ENCODE data around the gene FOXO6. TPM values are rescaled to one million over a fixed set of nuclear protein-coding genes. Genes with fewer than 3 reads are reported as not detected.

FOXO6 gene
- total and polyA plus RNA-seq, 2 donors = 1.2 to 1.5 TPM

DNA sequence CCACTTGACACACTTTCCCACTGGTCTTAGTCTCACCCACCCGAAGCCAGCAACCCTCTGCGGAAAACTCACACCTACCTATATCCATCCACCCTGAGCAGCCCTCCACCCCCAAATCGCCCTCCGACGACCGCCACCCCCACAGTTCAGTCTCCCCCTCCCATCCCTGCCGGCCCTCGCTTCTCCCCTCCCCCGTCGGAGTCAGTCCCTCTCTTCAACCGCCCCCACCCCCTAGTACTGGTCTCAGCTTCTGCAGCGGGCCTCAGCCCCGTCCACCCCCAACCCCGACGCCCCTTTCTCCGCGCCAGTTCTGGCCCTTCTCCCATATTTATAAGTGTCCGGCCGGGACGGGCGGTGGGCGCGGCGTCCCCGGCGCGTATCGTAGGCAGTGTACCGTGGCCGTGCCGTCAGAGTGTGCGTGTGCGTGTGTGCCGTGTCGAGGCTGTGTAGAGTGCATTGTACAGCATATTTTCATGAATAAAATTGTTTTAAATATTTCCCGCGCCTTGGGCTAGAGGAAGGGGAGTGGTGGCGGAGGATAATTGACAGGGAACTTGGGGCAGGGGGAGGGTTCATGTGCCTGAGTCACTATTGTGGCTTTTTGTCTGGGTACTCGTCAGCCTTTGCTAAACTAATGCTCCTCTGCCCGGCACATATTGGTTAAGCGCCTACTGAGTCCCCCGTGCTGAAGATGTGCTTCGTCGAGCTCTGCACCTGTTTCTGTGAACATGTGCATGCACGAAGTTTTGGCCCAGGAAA lies 22.0 kb downstream of the FOXO6 start:
- no peaks in the 10 kb centered on the region for H3K36me3 ChIP-seq (ENCODE audit: insufficient read depth)
- H3K4me3 ChIP-seq (ENCODE audit: low read depth, low read length) = peak overlapping the region; percentile 58
- 21% methylated on average over 45 of the region's 45 CpGs for WGBS
- no peaks in the 10 kb centered on the region for H3K4me1 ChIP-seq (ENCODE audit: insufficient read depth)
- no peak for DNase-seq (ENCODE audit: extremely low spot score)
- H3K27ac ChIP-seq (ENCODE audit: low read depth) = no peak overlapping the region

DNA sequence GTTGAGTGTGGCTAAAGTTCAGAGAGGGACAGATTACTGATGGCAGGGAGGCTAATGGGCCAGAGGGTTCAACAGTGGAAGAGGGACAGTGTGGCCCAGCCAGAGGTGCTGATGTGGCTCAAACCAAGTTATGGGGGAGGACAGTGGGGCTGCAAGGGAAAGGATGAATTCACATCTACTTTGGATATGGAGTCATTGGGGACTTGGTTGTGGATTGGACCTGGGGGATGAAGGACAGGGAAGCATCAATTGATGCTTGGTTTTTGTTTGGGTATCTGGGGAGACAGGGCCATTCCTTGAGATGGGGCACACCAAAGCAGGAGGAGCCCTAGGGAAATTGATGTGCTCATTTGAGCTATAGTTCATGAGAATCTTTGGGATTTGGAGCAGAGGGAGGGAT lies 23.3 kb downstream of the FOXO6 start:
- Histone ChIP-seq H3K36me3 (ENCODE audit: insufficient read depth) (no peaks in the 10 kb centered on the region), H3K4me1 (ENCODE audit: insufficient read depth) (no peaks in the 10 kb centered on the region), H3K27ac (ENCODE audit: low read depth) (no peak overlapping the region), H3K4me3 (ENCODE audit: low read depth, low read length) (no peak overlapping the region)
- no peak for DNase-seq (ENCODE audit: extremely low spot score)

DNA sequence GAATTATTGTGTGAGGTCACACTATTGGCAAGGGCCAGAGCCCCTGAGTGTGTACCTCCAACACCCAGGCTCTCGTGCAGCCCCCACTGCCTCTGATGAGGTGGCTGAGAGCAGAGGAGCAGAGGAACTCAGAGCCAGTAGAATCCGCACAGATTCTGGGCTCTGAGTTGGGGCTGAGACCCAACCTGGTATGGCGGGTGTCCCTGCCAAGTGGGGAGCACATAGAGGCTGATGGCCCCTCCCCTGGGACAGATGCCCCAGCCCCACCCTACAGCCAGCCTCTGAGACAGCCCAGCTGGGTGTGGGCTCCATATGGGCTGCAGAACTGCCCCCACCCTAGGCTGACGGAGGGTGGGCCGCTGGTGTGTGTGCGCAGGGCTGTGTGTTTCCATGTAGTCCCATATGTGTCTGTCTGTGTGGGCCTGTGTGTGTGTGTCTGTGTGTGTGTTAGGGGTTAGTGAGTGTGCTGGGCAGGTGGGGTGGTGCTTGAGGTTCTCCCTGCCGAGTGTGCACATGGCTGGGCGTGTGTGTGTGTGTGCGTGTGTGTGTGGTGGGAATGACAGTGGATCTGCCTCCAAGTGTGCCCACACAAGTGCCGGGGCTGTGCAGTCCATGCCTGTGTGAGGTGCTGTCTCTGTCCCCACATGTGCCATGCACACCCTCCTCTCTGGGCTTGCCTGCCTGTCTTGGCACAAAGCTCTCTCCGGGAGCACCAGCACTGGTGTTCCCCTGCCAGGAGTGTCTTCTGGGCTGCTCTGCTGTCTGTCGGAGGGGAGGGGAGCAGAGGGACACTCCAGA lies 24.4 kb downstream of the FOXO6 start:
- WGBS = 49% methylated on average over 12 of the region's 12 CpGs
- no peaks in the 10 kb centered on the region for H3K4me1 ChIP-seq (ENCODE audit: insufficient read depth)
- H3K4me3 ChIP-seq (ENCODE audit: low read depth, low read length) = no peak overlapping the region
- no peak for DNase-seq (ENCODE audit: extremely low spot score)
- no peaks in the 10 kb centered on the region for H3K36me3 ChIP-seq (ENCODE audit: insufficient read depth)
- no peak overlapping the region for H3K27ac ChIP-seq (ENCODE audit: low read depth)

DNA sequence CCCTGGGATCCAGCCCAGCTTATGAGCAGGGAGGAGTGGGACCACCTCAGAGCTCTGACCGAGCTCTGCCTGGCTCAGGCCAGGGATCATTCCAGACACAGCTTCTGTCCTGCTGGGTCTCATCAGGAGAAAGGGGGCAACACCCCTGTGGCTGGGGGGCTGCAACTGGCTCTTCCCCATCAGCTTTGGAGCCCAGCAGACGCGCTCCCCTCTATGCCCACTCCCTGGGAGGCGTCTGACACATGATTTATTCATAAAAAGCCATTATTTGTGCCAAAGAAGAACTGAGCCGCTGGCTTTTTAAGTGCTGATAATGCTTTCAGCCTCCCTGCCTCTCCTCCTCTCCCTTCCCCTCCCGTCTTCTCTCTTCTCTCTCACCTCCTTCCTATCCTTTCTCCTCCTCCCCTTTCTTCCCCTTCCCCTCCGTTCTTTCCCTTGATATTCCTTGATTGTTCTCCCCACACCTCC lies 25.0 kb downstream of the FOXO6 start:
- DNase-seq (ENCODE audit: extremely low spot score) = no peak
- Histone ChIP-seq H3K36me3 (ENCODE audit: insufficient read depth) (no peaks in the 10 kb centered on the region), H3K4me1 (ENCODE audit: insufficient read depth) (no peaks in the 10 kb centered on the region), H3K27ac (ENCODE audit: low read depth) (no peak overlapping the region), H3K4me3 (ENCODE audit: low read depth, low read length) (no peak overlapping the region)
- WGBS = 43% methylated on average over 7 of the region's 7 CpGs

DNA sequence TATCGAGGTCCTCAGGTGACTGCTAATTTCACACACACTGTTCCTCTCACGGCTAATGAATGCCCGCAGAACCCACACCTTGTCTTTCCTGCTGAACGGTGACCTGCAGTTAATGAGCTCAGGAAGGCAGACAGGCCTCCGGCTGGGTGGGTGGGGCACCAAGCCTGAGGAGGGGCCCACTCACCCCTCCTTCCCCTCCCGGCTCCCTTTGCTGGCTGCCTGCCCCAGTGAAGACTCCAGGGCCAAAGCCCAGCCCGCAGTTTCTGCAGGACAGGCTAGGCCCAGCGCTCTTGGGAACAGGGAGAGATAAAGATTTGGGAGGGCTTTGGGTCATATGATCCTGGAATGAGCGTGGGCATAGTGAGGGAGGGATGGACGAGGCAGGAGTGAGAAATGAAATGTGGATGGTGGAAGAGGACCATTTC lies 26.4 kb downstream of the FOXO6 start:
- H3K4me1 ChIP-seq (ENCODE audit: insufficient read depth) = no peaks in the 10 kb centered on the region
- H3K36me3 ChIP-seq (ENCODE audit: insufficient read depth) = no peaks in the 10 kb centered on the region
- no peak overlapping the region for H3K4me3 ChIP-seq (ENCODE audit: low read depth, low read length)
- DNase-seq (ENCODE audit: extremely low spot score) = peak; percentile 82
- H3K27ac ChIP-seq (ENCODE audit: low read depth) = no peak overlapping the region
- WGBS = 8% methylated on average over 10 of the region's 10 CpGs

DNA sequence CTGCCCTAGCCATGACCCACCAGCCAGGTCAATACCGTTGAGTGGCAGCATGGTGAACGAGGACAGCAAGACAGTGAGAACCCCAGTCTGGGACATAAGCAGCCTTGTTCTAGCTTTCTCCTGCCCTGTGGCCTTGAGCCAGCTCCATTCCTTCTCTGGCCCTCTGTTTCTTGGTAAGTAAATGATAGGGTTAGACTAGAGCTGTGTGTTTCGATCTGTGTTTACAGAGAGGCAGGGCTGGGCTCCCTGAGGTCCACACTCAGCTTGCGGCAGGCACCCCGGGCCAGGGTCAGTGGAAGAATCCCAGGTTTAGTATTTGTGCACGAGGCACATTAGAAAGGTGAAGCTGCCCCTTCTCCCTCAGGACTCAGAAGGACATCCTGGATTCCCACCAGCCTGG lies 27.3 kb downstream of the FOXO6 start:
- no peaks in the 10 kb centered on the region for H3K36me3 ChIP-seq (ENCODE audit: insufficient read depth)
- no peak for DNase-seq (ENCODE audit: extremely low spot score)
- no peak overlapping the region for H3K27ac ChIP-seq (ENCODE audit: low read depth)
- 49% methylated on average over 6 of the region's 6 CpGs for WGBS
- H3K4me1 ChIP-seq (ENCODE audit: insufficient read depth) = no peaks in the 10 kb centered on the region
- H3K4me3 ChIP-seq (ENCODE audit: low read depth, low read length) = no peak overlapping the region

DNA sequence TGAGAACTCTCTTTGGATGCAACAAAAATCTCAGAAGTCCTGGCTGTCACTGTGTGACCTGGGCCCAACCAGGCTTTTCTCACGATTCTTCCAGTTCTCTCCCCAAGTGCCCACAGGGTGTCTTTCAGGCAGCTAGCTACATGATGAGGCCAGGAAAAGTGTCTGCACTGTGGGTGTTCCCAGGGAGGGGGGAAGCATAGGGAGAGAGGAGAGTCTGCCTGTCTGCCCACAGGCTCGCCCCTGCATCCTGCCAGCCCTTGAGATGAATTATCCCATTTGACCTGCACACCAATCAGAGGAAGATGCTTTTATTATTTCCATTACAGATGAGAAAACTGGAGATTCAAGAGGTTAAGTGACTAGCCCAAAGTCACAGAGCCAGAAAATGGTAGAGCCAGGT lies 27.8 kb downstream of the FOXO6 start:
- WGBS = 80% methylated on average over 2 of the region's 2 CpGs
- no peak for DNase-seq (ENCODE audit: extremely low spot score)
- H3K36me3 ChIP-seq (ENCODE audit: insufficient read depth) = no peaks in the 10 kb centered on the region
- no peak overlapping the region for H3K27ac ChIP-seq (ENCODE audit: low read depth)
- H3K4me3 ChIP-seq (ENCODE audit: low read depth, low read length) = no peak overlapping the region
- no peaks in the 10 kb centered on the region for H3K4me1 ChIP-seq (ENCODE audit: insufficient read depth)

DNA sequence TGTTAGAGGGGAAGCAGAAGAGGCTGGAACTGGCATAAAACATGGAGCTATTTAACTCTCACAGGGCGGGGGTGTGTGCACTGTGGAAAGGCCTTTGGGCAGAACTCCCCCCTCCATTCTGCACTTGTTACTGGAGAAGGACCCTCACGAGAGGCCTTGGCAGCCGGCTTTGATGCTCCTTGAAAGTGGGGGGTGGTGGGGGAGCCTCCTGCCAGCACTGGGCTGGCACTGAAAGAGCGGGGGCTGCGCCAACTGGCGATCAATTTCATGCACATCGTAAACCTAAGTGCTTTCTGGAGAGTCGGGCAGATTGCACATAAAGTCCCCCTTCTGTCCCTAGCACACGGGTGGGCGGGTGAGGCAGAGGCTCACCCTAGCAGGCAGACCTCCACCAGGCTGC lies 28.9 kb downstream of the FOXO6 start:
- 84% methylated on average over 10 of the region's 10 CpGs for WGBS
- no peak overlapping the region for H3K4me3 ChIP-seq (ENCODE audit: low read depth, low read length)
- no peaks in the 10 kb centered on the region for H3K4me1 ChIP-seq (ENCODE audit: insufficient read depth)
- H3K36me3 ChIP-seq (ENCODE audit: insufficient read depth) = no peaks in the 10 kb centered on the region
- DNase-seq (ENCODE audit: extremely low spot score) = no peak
- H3K27ac ChIP-seq (ENCODE audit: low read depth) = no peak overlapping the region

DNA sequence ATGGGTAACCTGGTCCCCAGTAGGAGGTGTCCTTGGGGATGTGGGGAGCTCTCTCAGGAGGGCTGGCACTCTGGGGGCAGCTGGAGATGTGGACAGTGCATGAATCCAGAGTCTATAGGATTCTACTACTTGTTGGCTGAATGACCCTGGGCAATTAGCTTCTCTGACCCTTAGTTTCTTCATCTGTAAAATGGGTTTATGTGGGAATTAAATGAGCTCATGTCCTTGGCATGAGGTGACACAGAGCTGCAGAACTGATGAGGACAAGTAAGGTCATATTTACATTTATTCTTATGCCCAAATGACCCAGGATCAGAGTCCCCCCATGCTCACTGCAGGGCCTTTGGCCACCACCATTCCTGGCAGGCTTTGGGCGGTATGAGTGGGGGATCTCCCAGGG lies 29.3 kb downstream of the FOXO6 start:
- Histone ChIP-seq H3K4me1 (ENCODE audit: insufficient read depth) (no peaks in the 10 kb centered on the region), H3K36me3 (ENCODE audit: insufficient read depth) (no peaks in the 10 kb centered on the region), H3K4me3 (ENCODE audit: low read depth, low read length) (no peak overlapping the region), H3K27ac (ENCODE audit: low read depth) (no peak overlapping the region)
- 100% methylated on average over 1 of the region's 1 CpG for WGBS
- no peak for DNase-seq (ENCODE audit: extremely low spot score)

DNA sequence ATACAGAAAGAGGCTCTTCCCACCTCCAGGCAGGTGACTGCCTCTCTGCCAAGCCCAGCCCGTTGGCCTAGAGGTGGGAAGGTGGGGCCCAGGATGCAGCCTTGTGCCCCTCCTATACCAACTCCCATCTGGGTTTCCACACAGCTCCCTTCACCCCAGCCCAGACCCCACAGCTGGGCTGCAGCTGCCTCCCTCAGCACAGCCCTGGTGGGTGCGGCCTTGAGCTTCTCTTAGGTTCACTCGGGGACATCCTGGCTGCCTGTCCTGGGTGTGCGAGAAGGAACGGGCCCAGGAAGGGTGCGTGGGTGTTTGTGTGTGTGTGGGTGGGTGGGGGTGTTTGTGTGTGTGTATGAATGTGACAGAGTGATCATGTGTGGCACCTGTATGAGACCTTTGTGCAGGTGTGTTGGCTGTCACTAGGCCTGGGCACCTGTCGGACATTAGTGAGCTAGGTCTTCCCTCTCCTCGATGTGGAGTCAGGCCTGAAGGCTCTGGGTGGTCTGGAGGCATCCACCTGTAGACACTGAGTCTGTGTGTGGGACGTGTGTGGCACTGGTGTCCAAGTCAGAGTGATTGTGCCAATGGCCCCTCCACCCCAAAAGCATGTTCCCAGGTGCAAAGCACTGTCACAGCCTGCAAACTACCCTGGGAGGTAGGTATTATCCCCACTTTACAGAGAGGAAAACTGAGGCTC lies 30.7 kb downstream of the FOXO6 start:
- no peak for DNase-seq (ENCODE audit: extremely low spot score)
- no peaks in the 10 kb centered on the region for H3K4me1 ChIP-seq (ENCODE audit: insufficient read depth)
- H3K27ac ChIP-seq (ENCODE audit: low read depth) = no peak overlapping the region
- no peaks in the 10 kb centered on the region for H3K36me3 ChIP-seq (ENCODE audit: insufficient read depth)
- no peak overlapping the region for H3K4me3 ChIP-seq (ENCODE audit: low read depth, low read length)
- WGBS = 63% methylated on average over 9 of the region's 9 CpGs

DNA sequence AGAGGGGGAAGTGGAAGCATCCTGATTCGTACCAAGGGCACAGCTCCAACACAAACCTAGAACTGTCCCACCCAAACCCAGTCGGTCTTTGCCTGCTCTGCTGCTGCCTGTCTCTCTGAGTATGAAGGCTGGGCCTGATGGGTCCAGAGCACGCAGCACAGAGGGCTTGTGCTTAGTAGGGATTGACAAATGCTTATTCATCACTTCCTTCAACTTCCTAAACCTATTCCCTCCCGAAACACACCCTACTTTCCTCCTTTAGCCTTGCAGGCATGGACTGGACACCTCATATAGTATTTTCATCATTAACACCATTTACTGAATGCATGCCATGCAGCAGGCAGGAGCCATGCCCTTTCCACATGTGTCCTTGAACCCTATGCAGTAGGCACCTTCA lies 31.3 kb downstream of the FOXO6 start:
- no peak overlapping the region for H3K27ac ChIP-seq (ENCODE audit: low read depth)
- DNase-seq (ENCODE audit: extremely low spot score) = no peak
- H3K4me1 ChIP-seq (ENCODE audit: insufficient read depth) = no peaks in the 10 kb centered on the region
- no peak overlapping the region for H3K4me3 ChIP-seq (ENCODE audit: low read depth, low read length)
- 87% methylated on average over 4 of the region's 4 CpGs for WGBS
- no peaks in the 10 kb centered on the region for H3K36me3 ChIP-seq (ENCODE audit: insufficient read depth)

DNA sequence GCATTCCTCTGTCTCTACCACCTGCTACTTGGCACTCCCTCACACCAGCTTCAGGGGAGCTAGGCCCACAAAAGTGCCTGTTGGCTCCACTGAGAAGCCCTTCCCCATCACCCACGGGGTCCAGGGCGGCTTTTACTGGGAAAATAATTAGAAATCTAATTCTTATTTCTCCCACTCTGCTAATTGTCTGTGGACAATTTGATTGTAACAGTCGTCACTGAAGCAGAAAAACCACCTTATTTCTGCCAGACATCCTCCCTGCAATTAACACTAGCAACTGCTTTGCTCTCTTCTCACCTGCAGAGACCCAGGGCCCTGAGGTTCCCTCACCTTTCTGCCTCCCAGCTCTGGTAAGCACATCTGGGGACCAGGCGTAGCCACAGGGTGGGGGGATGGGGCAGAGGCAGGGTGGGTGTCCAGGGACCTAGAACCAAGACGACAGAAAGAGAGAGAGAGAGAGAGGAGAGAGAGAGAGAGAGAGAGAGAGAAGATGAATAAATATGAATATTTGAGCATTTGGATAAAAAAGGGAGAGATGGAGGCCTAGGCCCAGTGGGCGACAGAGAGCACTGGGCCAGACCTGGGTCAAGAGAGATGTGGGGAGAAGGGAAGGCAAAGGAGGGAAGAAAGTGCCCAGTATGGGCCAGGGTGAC lies 32.6 kb downstream of the FOXO6 start:
- no peaks in the 10 kb centered on the region for H3K36me3 ChIP-seq (ENCODE audit: insufficient read depth)
- no peak overlapping the region for H3K27ac ChIP-seq (ENCODE audit: low read depth)
- H3K4me1 ChIP-seq (ENCODE audit: insufficient read depth) = no peaks in the 10 kb centered on the region
- 88% methylated on average over 6 of the region's 6 CpGs for WGBS
- no peak overlapping the region for H3K4me3 ChIP-seq (ENCODE audit: low read depth, low read length)
- no peak for DNase-seq (ENCODE audit: extremely low spot score)

DNA sequence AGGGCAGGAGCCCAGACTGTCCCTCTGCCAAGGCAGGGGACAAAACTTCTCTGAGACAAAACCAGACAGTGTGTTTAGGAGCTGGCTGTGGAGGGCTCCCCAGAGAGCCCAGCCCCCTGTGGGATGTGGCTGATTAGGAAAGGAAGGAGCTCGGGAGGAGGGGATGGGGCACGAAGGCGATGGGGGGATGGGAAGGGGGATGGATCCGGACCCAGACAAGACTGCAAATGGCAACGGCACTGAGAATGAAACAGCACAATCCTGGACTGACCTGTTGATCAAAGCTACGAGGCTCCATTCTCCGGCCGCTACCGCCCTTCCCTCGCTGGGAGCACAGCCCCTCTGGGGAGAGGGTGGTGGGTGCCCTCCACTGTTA lies 33.1 kb downstream of the FOXO6 start:
- DNase-seq (ENCODE audit: extremely low spot score) = no peak
- Histone ChIP-seq H3K4me1 (ENCODE audit: insufficient read depth) (no peaks in the 10 kb centered on the region), H3K27ac (ENCODE audit: low read depth) (no peak overlapping the region), H3K36me3 (ENCODE audit: insufficient read depth) (no peaks in the 10 kb centered on the region), H3K4me3 (ENCODE audit: low read depth, low read length) (no peak overlapping the region)
- 86% methylated on average over 10 of the region's 10 CpGs for WGBS

Data from urinary bladder (tissue), 4 donors.